H1 (cell line): ENCODE results near the gene PPFIA2. TPM values are rescaled to one million over a fixed set of nuclear protein-coding genes. Genes with fewer than 3 reads are reported as not detected.

Experiments used
- CTCF ChIA-PET: fragments of 300-600 bp; sonication (Branson Sonifier 250); formaldehyde crosslinking; loops from one replicate; lab custom pipeline; 2021; ENCODE audit not compliant: partially characterized antibody; lab: Charles Lee
- POLR2A ChIA-PET: fragments of 300-600 bp; sonication (Branson Sonifier 250); formaldehyde crosslinking; loops from one replicate; lab custom pipeline; 2021; ENCODE audit warnings: inconsistent platforms; ENCODE audit not compliant: partially characterized antibody; lab: Charles Lee
- DNase-seq, 2 experiments: peaks; one replicate each; pipeline versions ENCODE4 v3.0.0 to v3.0.0-alpha.2; 2010 to 2022; ENCODE audit warnings: low spot score in 2 of 2, low read depth in 1 of 2, mixed read lengths in 1 of 2
- FAIRE-seq: peaks from 2 replicates; lab custom pipeline; 2011; peaks lifted over from hg19 to GRCh38; lab: Jason Lieb, UNC
- H2AFZ ChIP-seq: 2 replicates; pipeline ENCODE4 v1.8.1; 2012; ENCODE audit warnings: low read length, inconsistent platforms
- H2AK5ac ChIP-seq: 2 replicates; pipeline ENCODE4 v1.6.1; 2013; ENCODE audit warnings: low read depth, low read length
- H2BK120ac ChIP-seq: replicated peaks from 2 replicates; pipeline ENCODE3; 2013; ENCODE audit warnings: low read depth, low read length, inconsistent platforms
- H2BK12ac ChIP-seq: 2 replicates; pipeline ENCODE4 v1.6.1; 2013; ENCODE audit warnings: low read depth, low read length
- H2BK15ac ChIP-seq: 2 replicates; pipeline ENCODE4 v1.6.1; 2013; ENCODE audit warnings: low read length
- H2BK20ac ChIP-seq: 2 replicates; pipeline ENCODE4 v1.6.1; 2013; ENCODE audit warnings: low read length
- H2BK5ac ChIP-seq: 2 replicates; pipeline ENCODE4 v1.6.1; 2013; ENCODE audit warnings: low read depth, low read length
- H3K14ac ChIP-seq: 2 replicates; pipeline ENCODE4 v1.6.1; 2013; ENCODE audit warnings: inconsistent platforms; ENCODE audit not compliant: insufficient read length
- H3K18ac ChIP-seq: 2 replicates; pipeline ENCODE4 v1.6.1; 2013; ENCODE audit warnings: low read length; ENCODE audit errors: extremely low read depth
- H3K23ac ChIP-seq: 2 replicates; pipeline ENCODE4 v1.6.1; 2013; ENCODE audit warnings: inconsistent platforms; ENCODE audit not compliant: insufficient read length
- H3K23me2 ChIP-seq: 2 replicates; pipeline ENCODE4 v1.6.1; 2013; ENCODE audit warnings: low read depth, low read length
- H3K27ac ChIP-seq: 2 replicates; pipeline ENCODE4 v1.6.1; 2011; ENCODE audit warnings: low read depth, low read length, inconsistent platforms
- H3K27me3 ChIP-seq, 4 experiments: replicated peaks in 1 of 4; 1 replicate in 1 of 4; 2 replicates in 3 of 4; pipeline versions ENCODE4 v1.6.1 to v1.8.1; 2011 to 2013; ENCODE audit warnings: low read length in 3 of 4, mild to moderate bottlenecking in 3 of 4, inconsistent platforms in 2 of 4, mixed read lengths in 2 of 4, moderate library complexity in 1 of 4; ENCODE audit not compliant: control insufficient read depth in 3 of 4, insufficient read depth in 3 of 4; ENCODE audit errors: extremely low read depth in 1 of 4
- H3K36me3 ChIP-seq, 4 experiments: 2 replicates each; pipeline versions ENCODE4 v1.6.1 to v1.8.1; 2011 to 2013; ENCODE audit warnings: mild to moderate bottlenecking in 4 of 4, low read length in 3 of 4, moderate library complexity in 2 of 4, control low read depth in 1 of 4, inconsistent platforms in 1 of 4; ENCODE audit not compliant: insufficient read depth in 4 of 4, control insufficient read depth in 2 of 4
- H3K4ac ChIP-seq: replicated peaks from 2 replicates; pipeline ENCODE3; 2013; ENCODE audit warnings: low read length, low read depth, mixed read lengths, inconsistent platforms; ENCODE audit not compliant: insufficient read length
- H3K4me1 ChIP-seq, 4 experiments: replicated peaks in 1 of 4; 1 replicate in 1 of 4; 2 replicates in 3 of 4; pipeline versions ENCODE4 v1.6.1 to v1.8.1; 2011 to 2013; ENCODE audit warnings: low read length in 3 of 4, inconsistent platforms in 2 of 4, mixed read lengths in 1 of 4; ENCODE audit not compliant: insufficient read depth in 4 of 4, control insufficient read depth in 3 of 4
- H3K4me2 ChIP-seq, 2 experiments: 2 replicates each; pipeline versions ENCODE4 v1.6.1 to v1.8.1; 2011 to 2013; ENCODE audit warnings: low read depth in 2 of 2, low read length in 2 of 2, control low read depth in 1 of 2, inconsistent platforms in 1 of 2, mild to moderate bottlenecking in 1 of 2; ENCODE audit not compliant: insufficient read depth in 1 of 2
- H3K4me3 ChIP-seq, 4 experiments: fragments of 200-600, 300-600 bp in 1 of 4; sonication (generic), shearing (Covaris generic), sonication (Bioruptor Twin) in 1 of 4; 2 replicates each; pipeline versions ENCODE4 v1.5.1 to v1.8.1; 2011 to 2016; ENCODE audit warnings: low read length in 4 of 4, low read depth in 3 of 4, control low read depth in 2 of 4, inconsistent platforms in 2 of 4, mild to moderate bottlenecking in 2 of 4, mixed read lengths in 1 of 4, moderate library complexity in 1 of 4; ENCODE audit not compliant: insufficient read depth in 2 of 4; ENCODE audit errors: extremely low read depth in 1 of 4
- H3K56ac ChIP-seq: replicated peaks from 2 replicates; pipeline ENCODE3; 2013; ENCODE audit warnings: low read depth, mild to moderate bottlenecking, mixed read lengths, low read length, inconsistent platforms; ENCODE audit not compliant: insufficient read length
- H3K79me1 ChIP-seq: 2 replicates; pipeline ENCODE4 v1.6.1; 2013; ENCODE audit warnings: low read depth, low read length, control low read depth
- H3K79me2 ChIP-seq, 2 experiments: 2 replicates each; pipeline versions ENCODE4 v1.6.1 to v1.8.1; 2012 to 2013; ENCODE audit warnings: low read length in 2 of 2, mild to moderate bottlenecking in 2 of 2, inconsistent platforms in 1 of 2; ENCODE audit not compliant: insufficient read depth in 2 of 2, control insufficient read depth in 1 of 2
- H3K9ac ChIP-seq, 4 experiments: replicated peaks in 1 of 4; 1 replicate in 1 of 4; 2 replicates in 3 of 4; pipeline versions ENCODE4 v1.6.1 to v1.8.1; 2011 to 2013; ENCODE audit warnings: low read depth in 3 of 4, low read length in 3 of 4, control low read depth in 2 of 4, mild to moderate bottlenecking in 2 of 4, moderate library complexity in 2 of 4, inconsistent platforms in 1 of 4; ENCODE audit errors: extremely low read depth in 1 of 4
- H3K9me3 ChIP-seq, 2 experiments: 2 replicates each; pipeline versions ENCODE4 v1.6.1 to v1.8.1; 2012 to 2013; ENCODE audit warnings: mild to moderate bottlenecking in 2 of 2, moderate library complexity in 2 of 2, control low read depth in 1 of 2, inconsistent platforms in 1 of 2, low read depth in 1 of 2, low read length in 1 of 2, mixed read lengths in 1 of 2; ENCODE audit not compliant: insufficient read depth in 2 of 2
- H4K20me1 ChIP-seq, 2 experiments: replicated peaks in 1 of 2; 2 replicates each; pipeline versions ENCODE3 to v1.8.1; 2011 to 2013; ENCODE audit warnings: inconsistent platforms in 2 of 2, low read length in 2 of 2, mild to moderate bottlenecking in 1 of 2; ENCODE audit not compliant: insufficient read depth in 2 of 2, control insufficient read depth in 1 of 2
- H4K5ac ChIP-seq: 2 replicates; pipeline ENCODE4 v1.6.1; 2013; ENCODE audit warnings: low read length, low read depth, mixed read lengths, inconsistent platforms; ENCODE audit not compliant: insufficient read length
- H4K8ac ChIP-seq: 2 replicates; pipeline ENCODE4 v1.8.0; 2013; ENCODE audit warnings: mild to moderate bottlenecking, moderate library complexity, low read length, inconsistent platforms; ENCODE audit not compliant: insufficient read depth; ENCODE audit errors: extremely low read depth
- H4K91ac ChIP-seq: replicated peaks from 2 replicates; pipeline ENCODE3; 2013; ENCODE audit warnings: low read length, mixed read lengths, inconsistent platforms; ENCODE audit not compliant: insufficient read length
- CBX5 ChIP-seq: fragments of 300-800, 300-1000 bp; sonication (generic); IDR thresholded peaks from 2 replicates; pipeline ENCODE4 v1.7.1; 2016; ENCODE audit warnings: antibody characterized with exemption, low read length, low read depth
- CEBPB ChIP-seq: IDR thresholded peaks from 2 replicates; pipeline ENCODE4 v1.6.1; 2012; ENCODE audit warnings: low read depth, low read length
- CHD1 ChIP-seq: IDR thresholded peaks from 2 replicates; pipeline ENCODE4 v1.6.1; 2012; ENCODE audit warnings: low read depth, low read length, improper control_type of control experiment
- CTBP2 ChIP-seq: IDR thresholded peaks from 2 replicates; pipeline ENCODE4 v1.7.0; 2011; ENCODE audit warnings: borderline replicate concordance, mild to moderate bottlenecking, moderate library complexity, mixed read lengths, low read length; ENCODE audit not compliant: insufficient read depth, insufficient read length
- KDM1A ChIP-seq: fragments of 200-600, 300-600 bp; sonication (generic); IDR thresholded peaks from 2 replicates; pipeline ENCODE4 v1.7.1; 2016; ENCODE audit warnings: mild to moderate bottlenecking, low read length, borderline replicate concordance
- KDM4A ChIP-seq: IDR thresholded peaks from one replicate; pipeline ENCODE4 v1.7.1; 2012; ENCODE audit warnings: low read depth, mild to moderate bottlenecking, moderate library complexity, low read length, inconsistent platforms; ENCODE audit not compliant: severe bottlenecking
- PHF8 ChIP-seq: fragments of 200-600 bp; sonication (generic); conservative IDR thresholded peaks from 2 replicates; pipeline ENCODE4 v1.7.1; 2012; ENCODE audit warnings: low read depth, mild to moderate bottlenecking, inconsistent platforms, low read length, moderate library complexity
- RFX5 ChIP-seq: IDR thresholded peaks from 2 replicates; pipeline ENCODE4 v1.6.1; 2011; ENCODE audit warnings: low read depth, low read length, improper control_type of control experiment, borderline replicate concordance
- RNF2 ChIP-seq: fragments of 200-900, 300-1000 bp; sonication (generic); IDR thresholded peaks from 2 replicates; pipeline ENCODE4 v1.7.1; 2016; ENCODE audit warnings: borderline replicate concordance, low read depth, mild to moderate bottlenecking, antibody characterized with exemption, low read length; ENCODE audit not compliant: poor library complexity, severe bottlenecking; ENCODE audit errors: missing control alignments
- SP1 ChIP-seq: IDR thresholded peaks from 2 replicates; pipeline ENCODE4 v1.6.1; 2011; ENCODE audit warnings: low read depth, low read length
- SP2 ChIP-seq: IDR thresholded peaks from 2 replicates; pipeline ENCODE4 v1.6.1; 2012; ENCODE audit warnings: mild to moderate bottlenecking, low read length, inconsistent platforms
- TBP ChIP-seq: IDR thresholded peaks from 2 replicates; pipeline ENCODE4 v1.6.1; 2011; ENCODE audit warnings: low read depth, low read length, improper control_type of control experiment
- WGBS, 2 experiments: shearing (Covaris generic) in 1 of 2; methylation state at CpG; one replicate each; pipeline versions ENCODE4 v1.1.6 to v1.1.7; 2013 to 2015; ENCODE audit warnings: low lambda C conversion rate in 2 of 2, mixed read lengths in 2 of 2, inconsistent platforms in 1 of 2, low coverage in 1 of 2, missing lambda C conversion rate in 1 of 2; ENCODE audit not compliant: insufficient replicate concordance in 2 of 2, insufficient coverage in 1 of 2, insufficient read length in 1 of 2; ENCODE audit errors: extremely low coverage in 1 of 2, missing lambda C conversion rate in 1 of 2; 5-methylcytosine and 5-hydroxymethylcytosine counted together
- polyA plus RNA-seq, 7 experiments: library from polyadenylated mRNA; depleted of rRNA in 3 of 7; stranded (reverse) in 5 of 7; unstranded in 2 of 7; fragments of >200 nt in 5 of 7; fragments of 200-250 nt in 2 of 7; gene quantifications; 1 replicate in 5 of 7; 2 replicates in 1 of 7; 4 replicates in 1 of 7; pipeline versions ENCODE4 v1.2.1 to v1.2.3, GENCODE V29; 2011 to 2013; ENCODE audit warnings: missing spikeins in 2 of 7, mixed read lengths in 2 of 7
- total RNA-seq: library from RNA; stranded (reverse); fragmentation: NEBNext Ultra II Directional; extraction: Animal tissue kit (Norgen Biotek cat#: 25700); gene quantifications from 2 replicates; pipeline ENCODE4 v1.2.1, GENCODE V29; 2021
- TF ChIP-seq, protein P1 (sequence below): IDR thresholded peaks from 2 replicates; pipeline ENCODE4 v1.6.1; 2012; ENCODE audit warnings: low read length, inconsistent platforms

The PPFIA2 gene
- total and polyA plus RNA-seq, 2 of the 8 experiments (the other 6 are each of a cell fraction or from before 2014, with no cell fraction given) = 1.2 to 1.8 TPM

DNA sequence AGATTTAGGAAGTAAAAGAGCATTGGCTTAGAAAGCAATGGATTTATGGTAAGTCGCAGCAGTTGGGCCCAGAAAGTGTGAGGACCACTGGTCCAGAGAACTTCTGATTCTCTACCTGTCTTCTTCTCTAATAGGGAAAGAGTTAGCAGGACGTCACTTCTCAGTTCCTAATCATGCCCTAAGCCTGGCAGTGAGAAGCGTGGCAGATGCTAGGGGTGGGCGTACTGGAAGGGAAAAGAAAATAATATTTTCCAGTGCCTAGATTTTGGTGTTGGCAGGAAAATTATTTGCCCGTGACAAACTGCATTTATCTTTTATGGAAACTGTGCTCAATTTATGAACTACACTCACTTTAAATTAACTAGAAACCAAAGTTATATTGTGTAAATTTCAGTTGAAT lies 212.3 kb downstream of the PPFIA2 start:
- H3K79me1 ChIP-seq = no peaks in the 10 kb centered on the region
- no peak overlapping the region for H3K4ac ChIP-seq
- H3K27ac ChIP-seq = no peak overlapping the region
- no peak overlapping the region for H3K14ac ChIP-seq
- no peak overlapping the region for H3K18ac ChIP-seq
- no peak overlapping the region for H4K91ac ChIP-seq
- H3K4me2 ChIP-seq = no peak overlapping the region
- ChIA-PET CTCF (interaction anchor here (0.7 kb wide), 1 partner anchor 37 kb away, joined by 3 read pairs; no protein-coding TSS in a partner anchor), POLR2A (no interaction called here)
- 85% methylated on average over 5 of the region's 5 CpGs; no CpG with 5 or more reads in 1 of the 2 experiments for WGBS, 2 experiments
- H3K56ac ChIP-seq = no peak overlapping the region
- H4K20me1 ChIP-seq = no peaks in the 10 kb centered on the region
- H3K79me2 ChIP-seq = no peaks in the 10 kb centered on the region
- H3K4me3 ChIP-seq = no peak overlapping the region
- H2BK20ac ChIP-seq = no peak overlapping the region
- DNase-seq (no peak), FAIRE-seq (no peak)
- no peak overlapping the region for H2BK120ac ChIP-seq
- no peak overlapping the region for H2AK5ac ChIP-seq
- no peak overlapping the region for H4K5ac ChIP-seq
- no peak overlapping the region for H3K9ac ChIP-seq
- peaks cover 0 to 2% (median 0%) of the 10 kb centered on the region in 4 experiments; a peak in 2 of 7 replicates for H3K4me1 ChIP-seq
- no peaks in the 10 kb centered on the region for H3K9me3 ChIP-seq
- no peak overlapping the region for H2BK5ac ChIP-seq
- no peaks in the 10 kb centered on the region for H3K23me2 ChIP-seq
- no peak overlapping the region for H3K23ac ChIP-seq
- H4K8ac ChIP-seq = no peak overlapping the region
- no peaks in the 10 kb centered on the region for H3K27me3 ChIP-seq
- H2BK12ac ChIP-seq = no peak overlapping the region
- H2BK15ac ChIP-seq = no peak overlapping the region
- H2AFZ ChIP-seq = no peak overlapping the region
- H3K36me3 ChIP-seq = no peaks in the 10 kb centered on the region
- TF ChIP-seq RFX5 (no peak), CEBPB (no peak), CHD1 (no peak), PHF8 (no peak), CBX5 (no peak), CTBP2 (no peak), TBP (no peak), KDM1A (no peak), SP1 (no peak), RNF2 (no peak), KDM4A (no peak), SP2 (no peak)
- TF ChIP-seq, protein P1, sequence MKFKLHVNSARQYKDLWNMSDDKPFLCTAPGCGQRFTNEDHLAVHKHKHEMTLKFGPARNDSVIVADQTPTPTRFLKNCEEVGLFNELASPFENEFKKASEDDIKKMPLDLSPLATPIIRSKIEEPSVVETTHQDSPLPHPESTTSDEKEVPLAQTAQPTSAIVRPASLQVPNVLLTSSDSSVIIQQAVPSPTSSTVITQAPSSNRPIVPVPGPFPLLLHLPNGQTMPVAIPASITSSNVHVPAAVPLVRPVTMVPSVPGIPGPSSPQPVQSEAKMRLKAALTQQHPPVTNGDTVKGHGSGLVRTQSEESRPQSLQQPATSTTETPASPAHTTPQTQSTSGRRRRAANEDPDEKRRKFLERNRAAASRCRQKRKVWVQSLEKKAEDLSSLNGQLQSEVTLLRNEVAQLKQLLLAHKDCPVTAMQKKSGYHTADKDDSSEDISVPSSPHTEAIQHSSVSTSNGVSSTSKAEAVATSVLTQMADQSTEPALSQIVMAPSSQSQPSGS = no peak
